Measurements from ENCODE around the gene DENND4B.

Gene DENND4B

DNA sequence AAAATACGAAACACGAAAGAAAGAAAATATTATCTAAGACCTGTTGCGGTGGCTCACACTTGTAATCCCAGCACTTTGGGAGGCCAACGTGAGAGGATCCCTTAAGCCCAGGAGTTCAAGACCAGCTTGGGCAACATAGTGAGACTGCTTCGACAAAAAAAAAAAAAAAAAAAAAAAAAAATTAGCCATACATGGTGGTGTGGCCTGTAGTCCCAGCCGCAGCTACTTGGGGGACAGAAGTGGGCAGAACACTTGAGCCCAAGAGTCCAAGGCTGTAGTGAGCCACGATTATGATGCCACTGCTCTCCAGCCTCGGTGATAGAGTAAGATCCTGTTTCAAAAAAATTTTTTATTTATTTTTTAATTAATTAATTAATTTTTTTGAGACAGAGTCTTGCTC, 41.1 kb upstream of the DENND4B start:
- H3K4me1 ChIP-seq (ENCODE audit: control insufficient read depth, low read length), result peaks cover 55% of the 10 kb centered on the region
- H4K20me1 ChIP-seq (ENCODE audit: control insufficient read depth, insufficient read depth, low read depth, low read length), result 0 out of 2 replicates have a peak, but pooled peaks cover 4% of the 10 kb centered on the region
- peaks cover 34% of the 10 kb centered on the region for H3F3A ChIP-seq (ENCODE audit: control insufficient read depth, insufficient read depth)
- H3K4me3 ChIP-seq (ENCODE audit: low read length), result peak overlapping the region; percentile 69
- H3K27ac ChIP-seq (ENCODE audit: low read depth, low read length), result peak overlapping the region; percentile 78
- no peaks in the 10 kb centered on the region for H3K9me3 ChIP-seq (ENCODE audit: control insufficient read depth, insufficient read depth, low read length)
- H3K27me3 ChIP-seq (ENCODE audit: control insufficient read depth, low read length), result peaks cover 9% of the 10 kb centered on the region; the same call in 1 of the 2 replicates
- peak overlapping the region; percentile 89 for H3K4me2 ChIP-seq (ENCODE audit: low read length)
- TF ChIP-seq CTCF (IDR thresholded peaks at IDR 0.05; ENCODE audit: low read depth, low read length, poor library complexity, severe bottlenecking) (no peak), EZH2phosphoT487 (IDR thresholded peaks at IDR 0.05; ENCODE audit: borderline replicate concordance, low read length) (no peak)
- H3K9me2 ChIP-seq (replicated peaks; ENCODE audit: control insufficient read depth, low read length), result no peaks in the 10 kb centered on the region
- peaks cover 21% of the 10 kb centered on the region for H3K79me2 ChIP-seq (ENCODE audit: control insufficient read depth, low read length)
- peaks cover 20% of the 10 kb centered on the region for H3K36me3 ChIP-seq (ENCODE audit: control insufficient read depth, low read length)

DNA sequence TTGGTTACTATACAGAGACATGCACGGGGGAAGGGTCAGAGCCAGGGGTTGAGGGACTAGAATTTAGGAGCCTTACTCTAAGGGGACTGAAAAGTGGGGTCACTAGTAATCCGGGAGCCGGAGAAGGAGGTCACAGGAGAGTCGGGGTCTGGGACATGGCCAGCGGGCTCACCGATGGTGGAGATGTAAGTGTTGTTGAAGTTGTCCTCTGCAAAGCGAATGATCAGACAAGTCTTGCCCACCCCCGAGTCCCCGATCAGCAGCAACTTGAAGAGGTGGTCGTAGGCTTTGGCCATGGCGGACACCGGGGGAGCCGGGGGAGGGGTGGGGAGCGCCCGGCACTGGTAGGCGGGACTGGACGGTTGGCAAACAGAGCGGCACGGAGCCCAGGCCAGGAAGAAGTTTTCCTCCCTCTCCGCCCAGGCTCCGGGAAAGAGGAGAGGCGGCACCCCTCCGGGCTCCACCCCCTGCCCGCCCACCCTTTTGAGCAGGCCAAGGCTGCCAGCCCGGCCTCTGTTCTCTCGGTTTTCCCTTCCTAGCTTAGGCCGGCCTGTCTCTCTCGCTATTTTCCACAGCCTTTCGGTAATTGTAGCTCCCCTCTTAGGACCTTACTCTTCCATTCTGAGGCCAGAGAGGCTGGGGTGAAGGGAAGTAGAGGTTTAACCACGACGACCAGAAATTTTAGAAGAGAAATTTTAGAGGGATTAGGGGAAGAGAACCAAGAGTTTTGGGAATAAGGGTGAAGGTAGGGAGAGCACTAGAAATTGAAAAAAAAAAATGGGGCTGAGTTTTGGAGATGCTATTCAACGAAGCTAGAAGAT, 39.6 kb upstream of the DENND4B start, which contains the start of gene RAB13:
Gene RAB13, minus strand, starts transcription at position 399 of the 821 bp plus-strand sequence. Its CDS starts 103 bp downstream, at position 296.
- Histone ChIP-seq H3K9me3 (ENCODE audit: control insufficient read depth, insufficient read depth, low read length) (no peaks in the 10 kb centered on the region), H3K9me2 (replicated peaks; ENCODE audit: control insufficient read depth, low read length) (no peaks in the 10 kb centered on the region), H3F3A (ENCODE audit: control insufficient read depth, insufficient read depth) (peaks cover 20% of the 10 kb centered on the region), H3K4me2 (ENCODE audit: low read length) (peak within 1 kb of the TSS; percentile 89), H3K36me3 (ENCODE audit: control insufficient read depth, low read length) (peaks cover 6% of the 10 kb centered on the region), H3K4me1 (ENCODE audit: control insufficient read depth, low read length) (peaks cover 52% of the 10 kb centered on the region), H3K27ac (ENCODE audit: low read depth, low read length) (peak within 1 kb of the TSS; percentile 78), H3K79me2 (ENCODE audit: control insufficient read depth, low read length) (peaks cover 6% of the 10 kb centered on the region), H3K4me3 (ENCODE audit: low read length) (peak within 1 kb of the TSS; percentile 69), H4K20me1 (ENCODE audit: control insufficient read depth, insufficient read depth, low read depth, low read length) (no peaks in the 10 kb centered on the region), H3K27me3 (ENCODE audit: control insufficient read depth, low read length) (peaks cover 9% of the 10 kb centered on the region; the same call in 1 of the 2 replicates)
- TF ChIP-seq EZH2phosphoT487 (IDR thresholded peaks at IDR 0.05; ENCODE audit: borderline replicate concordance, low read length) (no peak), CTCF (IDR thresholded peaks at IDR 0.05; ENCODE audit: low read depth, low read length, poor library complexity, severe bottlenecking) (no peak)

- H3K27ac ChIP-seq (ENCODE audit: low read depth, low read length), result no peak overlapping the region
Measured at GRCh38 chr1:153985341-153985912, 38.9 kb upstream of the DENND4B start.

More at GRCh38 chr1:153985341-153985912, 38.9 kb upstream of the DENND4B start:
- Histone ChIP-seq H3K9me3 (ENCODE audit: control insufficient read depth, insufficient read depth, low read length) (no peaks in the 10 kb centered on the region), H3K4me3 (ENCODE audit: low read length) (peak overlapping the region; percentile 69; the same call in 1 of the 2 replicates), H3K36me3 (ENCODE audit: control insufficient read depth, low read length) (no peaks in the 10 kb centered on the region), H3K9me2 (replicated peaks; ENCODE audit: control insufficient read depth, low read length) (no peaks in the 10 kb centered on the region), H3F3A (ENCODE audit: control insufficient read depth, insufficient read depth) (peaks cover 16% of the 10 kb centered on the region; the same call in 1 of the 2 replicates), H3K4me2 (ENCODE audit: low read length) (peak overlapping the region; percentile 89), H3K4me1 (ENCODE audit: control insufficient read depth, low read length) (peaks cover 52% of the 10 kb centered on the region), H4K20me1 (ENCODE audit: control insufficient read depth, insufficient read depth, low read depth, low read length) (no peaks in the 10 kb centered on the region), H3K79me2 (ENCODE audit: control insufficient read depth, low read length) (no peaks in the 10 kb centered on the region), H3K27me3 (ENCODE audit: control insufficient read depth, low read length) (peaks cover 9% of the 10 kb centered on the region; the same call in 1 of the 2 replicates)
- no peak for TF ChIP-seq CTCF (IDR thresholded peaks at IDR 0.05; ENCODE audit: low read depth, low read length, poor library complexity, severe bottlenecking)
- TF ChIP-seq EZH2phosphoT487 (IDR thresholded peaks at IDR 0.05; ENCODE audit: borderline replicate concordance, low read length), result no peak

Measured in DOHH2 (cell line).